NCI-H1092 treated with DMSO at 0.1 percent for 48 hours (cell line): ENCODE data around the gene CHST13.

Experiments used
- DNase-seq: peaks from one replicate; lab custom pipeline; 2025; lab: John Stamatoyannopoulos, UW

The CHST13 gene

GRCh38 chr3:126509597-126510307 lies 14.2 kb upstream of the CHST13 start:
- peak; percentile 24 for DNase-seq

GRCh38 chr3:126510308-126510910 lies 13.5 kb upstream of the CHST13 start:
- no peak for DNase-seq

GRCh38 chr3:126511291-126511690 lies 12.7 kb upstream of the CHST13 start:
- DNase-seq: no peak

GRCh38 chr3:126512026-126512425 lies 11.9 kb upstream of the CHST13 start:
- no peak for DNase-seq

GRCh38 chr3:126512916-126513650 lies 10.9 kb upstream of the CHST13 start:
- DNase-seq: no peak

- DNase-seq: no peak
These were observed 9.8 kb upstream of the CHST13 start for GRCh38 chr3:126514161-126514560.

GRCh38 chr3:126515066-126515706 lies 8.8 kb upstream of the CHST13 start:
- DNase-seq: peak; percentile 52

GRCh38 chr3:126516152-126516935 lies 7.6 kb upstream of the CHST13 start:
- no peak for DNase-seq

- no peak for DNase-seq
These were observed 7.0 kb upstream of the CHST13 start for GRCh38 chr3:126516936-126517290.

GRCh38 chr3:126517291-126517951 lies 6.5 kb upstream of the CHST13 start, which contains the start of gene UROC1:
Gene UROC1, minus strand, starts transcription at chr3:126517773. Its CDS starts 54 bp downstream, at chr3:126517719.
- DNase-seq: no peak

- DNase-seq: no peak
These were observed 5.8 kb upstream of the CHST13 start for GRCh38 chr3:126517986-126518778.

GRCh38 chr3:126518779-126519177 lies 5.2 kb upstream of the CHST13 start:
- DNase-seq: no peak

- no peak for DNase-seq
These were observed 4.2 kb upstream of the CHST13 start for GRCh38 chr3:126519506-126520455.

GRCh38 chr3:126521122-126521891 lies 2.6 kb upstream of the CHST13 start:
- no peak for DNase-seq

- peak; percentile 35 for DNase-seq
These were observed 1.6 kb upstream of the CHST13 start for GRCh38 chr3:126522363-126522788.

GRCh38 chr3:126524429-126524988 lies 554 bp downstream of the CHST13 start:
- no peak for DNase-seq

- DNase-seq: no peak
These were observed 1.3 kb downstream of the CHST13 start for GRCh38 chr3:126525091-126525852.
